KMS-11 (cell line): Measurements from ENCODE around the gene ADGRG1.
"Not testable (repeated sequence)": the region's sequence is repeated elsewhere in the genome, so short reads cannot be mapped to it uniquely, and the experiment has no call there.

Source experiments
- H2AFZ ChIP-seq: fragments of 200-600 bp; sonication (generic); 2 replicates; pipeline ENCODE4 v1.6.1; 2016; ENCODE audit warnings: antibody characterized with exemption, mixed run types, low read depth
- H3K27ac ChIP-seq: fragments of 200-600 bp; sonication (generic); 2 replicates; pipeline ENCODE4 v1.6.1; 2016; ENCODE audit warnings: mild to moderate bottlenecking, mixed run types
- H3K27me3 ChIP-seq: fragments of 200-600 bp; sonication (generic); 2 replicates; pipeline ENCODE4 v1.6.1; 2017; ENCODE audit warnings: mild to moderate bottlenecking, low read depth, mixed run types, moderate library complexity; ENCODE audit not compliant: insufficient read depth
- H3K36me3 ChIP-seq: fragments of 200-600 bp; sonication (generic); 2 replicates; pipeline ENCODE4 v1.6.1; 2017; ENCODE audit warnings: mild to moderate bottlenecking, mixed run types; ENCODE audit not compliant: insufficient read depth
- H3K4me1 ChIP-seq: fragments of 200-600 bp; sonication (generic); 2 replicates; pipeline ENCODE4 v1.6.1; 2016; ENCODE audit warnings: mild to moderate bottlenecking, low read depth, mixed run types; ENCODE audit not compliant: poor library complexity, severe bottlenecking
- H3K4me2 ChIP-seq: fragments of 200-600 bp; sonication (generic); 2 replicates; pipeline ENCODE4 v1.7.0; 2016; ENCODE audit warnings: mild to moderate bottlenecking, mixed run types
- H3K4me3 ChIP-seq: fragments of 200-600 bp; sonication (generic); IDR thresholded peaks from 2 replicates; pipeline ENCODE4 v1.6.1; 2017; ENCODE audit warnings: low read depth, low read length, mixed read lengths; ENCODE audit not compliant: insufficient read depth
- H3K79me2 ChIP-seq: fragments of 200-600 bp; sonication (generic); 2 replicates; pipeline ENCODE4 v1.6.1; 2016; ENCODE audit warnings: low read depth, mixed run types; ENCODE audit not compliant: insufficient read depth
- H3K9ac ChIP-seq: fragments of 200-600 bp; sonication (generic); 2 replicates; pipeline ENCODE4 v1.6.1; 2016; ENCODE audit warnings: mild to moderate bottlenecking, mixed run types
- H4K20me1 ChIP-seq: fragments of 200-600 bp; sonication (generic); 2 replicates; pipeline ENCODE4 v1.6.1; 2016; ENCODE audit warnings: mild to moderate bottlenecking, mixed run types; ENCODE audit not compliant: insufficient read depth
- CTCF ChIP-seq: fragments of 200-600 bp; sonication (generic); conservative IDR thresholded peaks from 2 replicates; pipeline ENCODE4 v1.6.1; 2017; ENCODE audit warnings: low read depth, mild to moderate bottlenecking, antibody characterized with exemption, low read length, moderate library complexity, mixed read lengths

Gene ADGRG1

DNA sequence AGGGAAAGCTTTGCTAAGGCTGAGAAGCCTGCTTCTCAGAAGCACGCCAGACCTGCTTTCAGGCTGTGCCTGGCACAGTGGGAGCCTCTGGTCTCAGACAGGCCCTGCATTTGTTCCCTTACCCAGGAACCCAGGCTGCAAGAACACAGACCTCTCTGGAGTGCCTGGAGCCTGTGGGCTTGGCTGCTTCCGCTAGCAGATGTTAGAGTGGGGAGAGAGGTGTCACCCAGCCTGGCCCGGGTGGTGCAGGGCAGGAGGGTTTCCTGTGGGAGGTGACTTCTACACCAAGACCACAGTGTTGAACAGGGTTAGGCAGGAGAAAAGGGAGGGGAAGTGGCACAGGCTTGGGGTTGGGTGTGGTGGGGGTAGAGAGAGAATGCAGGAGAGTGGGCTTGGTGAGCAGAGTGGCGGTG is 35.8 kb upstream of the ADGRG1 start:
- H3K36me3 ChIP-seq: no peaks in the 10 kb centered on the region

DNA sequence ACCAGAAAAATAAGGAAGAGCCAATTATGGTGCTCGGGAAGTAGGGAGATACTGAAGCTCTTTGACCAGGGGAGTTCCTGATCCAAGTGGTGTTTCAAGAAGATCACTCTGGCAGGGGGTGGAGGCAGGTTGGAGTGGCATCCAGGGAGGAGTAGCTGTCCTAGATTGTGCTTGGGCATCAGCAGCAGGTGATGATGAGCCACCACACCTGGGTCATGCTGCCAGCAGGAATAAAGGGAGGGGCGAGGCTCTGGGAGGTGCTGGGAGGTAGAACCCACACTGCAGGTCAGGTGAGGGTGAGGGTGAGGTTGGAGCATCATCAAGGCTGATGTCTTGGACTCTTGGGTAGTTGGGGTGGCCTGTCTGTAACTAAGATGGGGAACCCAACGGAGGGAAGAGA is 35.4 kb upstream of the ADGRG1 start:
- H4K20me1 ChIP-seq: no peaks in the 10 kb centered on the region

More for the DNA sequence above, 35.8 kb upstream of the ADGRG1 start:
- no peaks in the 10 kb centered on the region for H3K79me2 ChIP-seq
- H2AFZ ChIP-seq: no peak overlapping the region
- no peaks in the 10 kb centered on the region for H4K20me1 ChIP-seq
- H3K4me1 ChIP-seq: peaks cover 10% of the 10 kb centered on the region
- H3K9ac ChIP-seq: no peak overlapping the region
- TF ChIP-seq CTCF: no peak
- H3K27ac ChIP-seq: no peak overlapping the region
- H3K4me3 ChIP-seq: no peak overlapping the region
- no peak overlapping the region for H3K4me2 ChIP-seq
- H3K27me3 ChIP-seq: no peaks in the 10 kb centered on the region

DNA sequence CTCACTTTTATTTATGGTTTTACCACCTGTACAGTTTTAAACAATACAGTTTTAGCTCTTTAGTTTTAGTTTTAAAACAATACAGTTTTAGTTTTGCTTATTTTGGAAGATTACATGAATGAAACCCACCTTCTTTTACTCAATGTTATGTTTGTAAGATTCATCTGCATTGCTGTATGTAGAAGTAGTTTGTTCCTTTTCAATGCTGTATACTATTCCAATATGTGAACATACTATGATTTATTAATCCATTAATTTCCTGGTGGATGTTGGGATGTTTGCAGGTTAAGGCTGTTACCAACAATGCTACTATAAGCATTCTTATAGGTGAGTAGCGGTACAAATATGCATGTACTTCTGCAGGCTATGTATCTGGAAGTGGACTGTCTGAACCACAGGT is 34.4 kb upstream of the ADGRG1 start:
- Histone ChIP-seq H3K4me2 (no peak overlapping the region), H3K79me2 (no peaks in the 10 kb centered on the region), H3K4me1 (peaks cover 10% of the 10 kb centered on the region), H4K20me1 (no peaks in the 10 kb centered on the region), H3K9ac (no peak overlapping the region), H3K27me3 (no peaks in the 10 kb centered on the region), H3K27ac (no peak overlapping the region), H3K4me3 (no peak overlapping the region), H3K36me3 (no peaks in the 10 kb centered on the region), H2AFZ (no peak overlapping the region)
- TF ChIP-seq CTCF: no peak

More for the DNA sequence above, 35.4 kb upstream of the ADGRG1 start:
- no peak overlapping the region for H3K4me2 ChIP-seq
- H3K79me2 ChIP-seq: no peaks in the 10 kb centered on the region
- H3K36me3 ChIP-seq: no peaks in the 10 kb centered on the region
- no peak overlapping the region for H2AFZ ChIP-seq
- H3K4me3 ChIP-seq: no peak overlapping the region
- peaks cover 10% of the 10 kb centered on the region for H3K4me1 ChIP-seq
- no peak overlapping the region for H3K27ac ChIP-seq
- TF ChIP-seq CTCF: no peak
- H3K9ac ChIP-seq: no peak overlapping the region
- H3K27me3 ChIP-seq: no peaks in the 10 kb centered on the region

- no peak overlapping the region for H3K4me3 ChIP-seq
- no peak overlapping the region for H3K4me2 ChIP-seq
- H2AFZ ChIP-seq: no peak overlapping the region
- H4K20me1 ChIP-seq: no peaks in the 10 kb centered on the region
- TF ChIP-seq CTCF: no peak
- H3K79me2 ChIP-seq: no peaks in the 10 kb centered on the region
- H3K36me3 ChIP-seq: no peaks in the 10 kb centered on the region
- H3K9ac ChIP-seq: no peak overlapping the region
- no peak overlapping the region for H3K27ac ChIP-seq
- H3K27me3 ChIP-seq: no peaks in the 10 kb centered on the region
- peaks cover 11% of the 10 kb centered on the region for H3K4me1 ChIP-seq
These were observed 33.8 kb upstream of the ADGRG1 start for GRCh38 chr16:57594531-57595031.

DNA sequence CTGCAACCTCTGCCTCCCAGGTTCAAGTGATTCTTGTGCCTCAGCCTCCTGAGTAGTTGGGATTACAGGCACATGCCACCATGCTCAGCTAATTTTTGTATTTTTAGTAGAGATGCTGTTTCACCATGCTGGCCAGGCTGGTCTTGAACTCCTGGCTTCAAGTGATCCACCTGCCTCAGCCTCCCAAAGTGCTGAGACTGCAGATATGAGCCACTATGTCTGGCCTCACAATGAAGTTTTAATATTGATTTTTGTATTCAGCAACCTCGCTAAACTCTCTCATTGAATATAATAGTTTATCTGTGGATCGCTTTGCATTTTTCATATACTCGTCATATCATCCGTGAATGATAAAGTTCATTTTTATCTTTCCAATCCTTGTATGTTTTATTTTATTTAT is 32.2 kb upstream of the ADGRG1 start:
- not testable (repeated sequence) for H2AFZ ChIP-seq, H3K4me2 ChIP-seq, H3K79me2 ChIP-seq, H3K4me3 ChIP-seq, H3K9ac ChIP-seq, H3K27ac ChIP-seq, H3K27me3 ChIP-seq, H4K20me1 ChIP-seq, H3K36me3 ChIP-seq
- H3K4me1 ChIP-seq: peaks cover 23% of the 10 kb centered on the region
